Mesenchymal stem cell (in vitro differentiated cells and primary cell): ENCODE results near the gene STS.

Experiments
- DNase-seq: peaks from one replicate; pipeline ENCODE4 v3.0.0-alpha.2; 2013
- H2AFZ ChIP-seq: one replicate; pipeline ENCODE4 v1.6.1; 2013; ENCODE audit warnings: low read depth, mild to moderate bottlenecking, control low read depth, inconsistent platforms, low read length, moderate library complexity
- H2AK5ac ChIP-seq: 2 replicates; pipeline ENCODE4 v1.6.1; 2013; ENCODE audit warnings: low read length, moderate library complexity, mild to moderate bottlenecking, inconsistent platforms; ENCODE audit not compliant: severe bottlenecking
- H2BK120ac ChIP-seq: one replicate; pipeline ENCODE4 v1.6.1; 2013; ENCODE audit warnings: low read depth, mild to moderate bottlenecking, inconsistent platforms, low read length, moderate library complexity
- H2BK12ac ChIP-seq, 2 experiments: one replicate each; pipeline ENCODE4 v1.6.1; 2013; ENCODE audit warnings: inconsistent platforms in 2 of 2, low read length in 2 of 2, mild to moderate bottlenecking in 2 of 2, moderate library complexity in 2 of 2, control low read depth in 1 of 2
- H2BK15ac ChIP-seq: one replicate; pipeline ENCODE4 v1.6.1; 2013; ENCODE audit warnings: mild to moderate bottlenecking, low read depth, inconsistent platforms; ENCODE audit not compliant: poor library complexity, severe bottlenecking
- H2BK5ac ChIP-seq: 2 replicates; pipeline ENCODE4 v1.6.1; 2013; ENCODE audit warnings: low read depth, mild to moderate bottlenecking, low read length, control low read depth, inconsistent platforms; ENCODE audit not compliant: poor library complexity, severe bottlenecking
- H3K14ac ChIP-seq, 2 experiments: one replicate each; pipeline ENCODE4 v1.6.1; 2013; ENCODE audit warnings: inconsistent platforms in 2 of 2, low read length in 2 of 2, control low read depth in 1 of 2, mild to moderate bottlenecking in 1 of 2, moderate library complexity in 1 of 2
- H3K18ac ChIP-seq, 2 experiments: one replicate each; pipeline ENCODE4 v1.6.1; 2013; ENCODE audit warnings: inconsistent platforms in 2 of 2, low read length in 2 of 2, control low read depth in 1 of 2, low read depth in 1 of 2, mild to moderate bottlenecking in 1 of 2
- H3K23ac ChIP-seq, 2 experiments: one replicate each; pipeline ENCODE4 v1.6.1; 2013; ENCODE audit warnings: inconsistent platforms in 2 of 2, low read length in 2 of 2, mild to moderate bottlenecking in 2 of 2, moderate library complexity in 2 of 2, control low read depth in 1 of 2
- H3K27ac ChIP-seq: 2 replicates; pipeline ENCODE4 v1.5.1; 2013; ENCODE audit warnings: mild to moderate bottlenecking, moderate library complexity, low read length, control low read depth, inconsistent platforms; ENCODE audit not compliant: poor library complexity, severe bottlenecking
- H3K27me3 ChIP-seq, 2 experiments: 2 replicates each; pipeline versions ENCODE4 v1.6.1 to v1.7.0; 2013; ENCODE audit warnings: low read length in 2 of 2, mild to moderate bottlenecking in 2 of 2, moderate library complexity in 2 of 2, control low read depth in 1 of 2, inconsistent platforms in 1 of 2; ENCODE audit not compliant: control insufficient read depth in 1 of 2, insufficient read depth in 1 of 2
- H3K36me3 ChIP-seq, 2 experiments: 2 replicates each; pipeline versions ENCODE4 v1.6.1 to v1.7.0; 2013; ENCODE audit warnings: low read length in 2 of 2, control low read depth in 1 of 2, inconsistent platforms in 1 of 2, low read depth in 1 of 2, mild to moderate bottlenecking in 1 of 2; ENCODE audit not compliant: insufficient read depth in 2 of 2, control insufficient read depth in 1 of 2
- H3K4ac ChIP-seq, 2 experiments: one replicate each; pipeline ENCODE4 v1.6.1; 2013; ENCODE audit warnings: inconsistent platforms in 2 of 2, low read length in 2 of 2, mild to moderate bottlenecking in 2 of 2, moderate library complexity in 2 of 2, control low read depth in 1 of 2, low read depth in 1 of 2
- H3K4me1 ChIP-seq: 2 replicates; pipeline ENCODE4 v1.6.1; 2013; ENCODE audit warnings: low read depth, low read length, control low read depth; ENCODE audit not compliant: control insufficient read depth, insufficient read depth
- H3K4me2 ChIP-seq: 2 replicates; pipeline ENCODE4 v1.6.1; 2013; ENCODE audit warnings: low read length, mild to moderate bottlenecking, inconsistent platforms; ENCODE audit not compliant: poor library complexity, severe bottlenecking
- H3K4me3 ChIP-seq, 2 experiments: 2 replicates each; pipeline versions ENCODE4 v1.5.1 to v1.7.0; 2013; ENCODE audit warnings: low read length in 2 of 2, mild to moderate bottlenecking in 2 of 2, control low read depth in 1 of 2, low read depth in 1 of 2; ENCODE audit not compliant: insufficient read depth in 1 of 2
- H3K79me1 ChIP-seq: replicated peaks from 2 replicates; pipeline ENCODE4 v1.6.1; 2013; ENCODE audit warnings: mild to moderate bottlenecking, control low read depth, low read length, inconsistent platforms; ENCODE audit not compliant: poor library complexity, severe bottlenecking
- H3K9ac ChIP-seq: 2 replicates; pipeline ENCODE4 v1.7.0; 2013; ENCODE audit warnings: mild to moderate bottlenecking, low read length, moderate library complexity
- H3K9me3 ChIP-seq: 2 replicates; pipeline ENCODE4 v1.7.0; 2013; ENCODE audit warnings: mild to moderate bottlenecking, low read length; ENCODE audit not compliant: control insufficient read depth
- H4K8ac ChIP-seq: one replicate; pipeline ENCODE4 v1.6.1; 2013; ENCODE audit warnings: inconsistent platforms, mild to moderate bottlenecking, low read length, moderate library complexity
- H4K91ac ChIP-seq: one replicate; pipeline ENCODE4 v1.6.1; 2013; ENCODE audit warnings: mild to moderate bottlenecking, low read length, inconsistent platforms
- WGBS: methylation state at CpG from one replicate; pipeline ENCODE4 v1.1.7; 2013; ENCODE audit warnings: mixed read lengths; 5-methylcytosine and 5-hydroxymethylcytosine counted together

STS gene

DNA sequence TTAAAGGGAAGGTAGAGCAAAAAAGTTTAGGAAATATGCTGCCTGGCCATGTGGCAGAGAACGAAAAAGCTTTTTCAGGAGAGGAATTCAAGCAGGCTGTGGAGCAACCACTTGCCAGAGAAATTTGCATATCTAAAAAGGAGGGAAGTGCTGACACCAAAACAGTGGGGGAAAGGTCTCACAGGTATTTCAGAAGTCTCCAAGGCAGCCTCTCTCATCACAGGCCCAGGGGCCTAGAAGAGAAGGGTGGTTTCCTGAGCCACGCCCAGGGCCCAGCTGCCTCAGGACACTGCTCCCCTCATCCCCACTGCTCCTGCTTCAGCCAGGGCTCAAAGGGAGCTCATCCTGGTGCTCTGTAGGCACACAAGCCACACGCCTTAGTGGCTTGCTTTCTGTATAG, 29.9 kb upstream of the STS start:
- Histone ChIP-seq H3K4ac (no peak overlapping the region), H3K23ac (no peak overlapping the region), H2BK120ac (no peak overlapping the region), H2BK5ac (no peak overlapping the region), H3K4me1 (peaks cover 1% of the 10 kb centered on the region), H2BK12ac (peak overlapping the region in 1 of 2 experiments; percentile 42), H4K8ac (no peak overlapping the region), H2AFZ (no peak overlapping the region), H3K36me3 (no peaks in the 10 kb centered on the region), H3K79me1 (peaks cover 7% of the 10 kb centered on the region), H3K27ac (no peak overlapping the region), H3K4me2 (no peak overlapping the region), H3K4me3 (no peak overlapping the region), H3K14ac (no peak overlapping the region), H3K27me3 (no peaks in the 10 kb centered on the region), H3K18ac (no peak overlapping the region), H2BK15ac (no peak overlapping the region), H3K9me3 (no peaks in the 10 kb centered on the region), H3K9ac (no peak overlapping the region), H4K91ac (no peak overlapping the region), H2AK5ac (no peak overlapping the region)
- DNase-seq: no peak
- WGBS: 88% methylated on average over 3 of the region's 3 CpGs

- Histone ChIP-seq H3K9me3 (no peaks in the 10 kb centered on the region), H3K4ac (peak overlapping the region in 1 of 2 experiments; percentile 51), H2BK12ac (no peak overlapping the region), H4K8ac (no peak overlapping the region), H3K79me1 (peaks cover 2% of the 10 kb centered on the region), H2BK120ac (no peak overlapping the region), H3K23ac (no peak overlapping the region), H3K18ac (peak overlapping the region in 1 of 2 experiments; percentile 24), H2AK5ac (no peak overlapping the region), H3K4me1 (peaks cover 1% of the 10 kb centered on the region), H3K27me3 (no peaks in the 10 kb centered on the region), H3K4me2 (no peak overlapping the region), H3K36me3 (no peaks in the 10 kb centered on the region), H3K27ac (no peak overlapping the region), H2BK15ac (no peak overlapping the region), H2BK5ac (no peak overlapping the region), H4K91ac (no peak overlapping the region), H3K4me3 (no peak overlapping the region), H3K14ac (no peak overlapping the region), H3K9ac (no peak overlapping the region), H2AFZ (no peak overlapping the region)
- DNase-seq: peak; percentile 69
- 44% methylated on average over 2 of the region's 7 CpGs for WGBS
Measured at GRCh38 chrX:7119950-7120877, 27.3 kb upstream of the STS start.

DNA sequence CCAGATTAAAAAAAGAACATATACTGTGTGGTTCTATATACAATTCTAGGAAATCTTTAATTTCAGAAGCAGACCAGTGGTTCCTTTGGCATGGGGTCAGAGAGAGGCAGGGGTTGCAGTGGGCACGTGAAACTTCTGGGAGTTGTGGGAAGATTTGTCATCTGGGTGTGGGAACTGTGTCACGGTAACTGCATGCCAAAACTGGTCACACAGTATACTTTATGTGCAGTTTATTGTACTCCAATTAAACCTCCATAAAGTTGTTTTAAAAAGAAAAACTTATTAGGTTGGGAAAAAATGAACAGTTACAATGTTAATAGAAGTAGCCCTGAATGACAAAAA, 26.7 kb upstream of the STS start:
- Histone ChIP-seq H2BK12ac (no peak overlapping the region), H3K79me1 (peaks cover 4% of the 10 kb centered on the region), H3K14ac (no peak overlapping the region), H3K9me3 (no peaks in the 10 kb centered on the region), H3K9ac (no peak overlapping the region), H3K36me3 (no peaks in the 10 kb centered on the region), H2AFZ (no peak overlapping the region), H2BK120ac (no peak overlapping the region), H3K4me3 (no peak overlapping the region), H3K27me3 (no peaks in the 10 kb centered on the region), H3K4me1 (peaks cover 1% of the 10 kb centered on the region), H3K27ac (no peak overlapping the region), H4K8ac (no peak overlapping the region), H4K91ac (no peak overlapping the region), H3K18ac (no peak overlapping the region), H2AK5ac (no peak overlapping the region), H2BK5ac (no peak overlapping the region), H3K4ac (no peak overlapping the region), H3K23ac (no peak overlapping the region), H3K4me2 (no peak overlapping the region), H2BK15ac (no peak overlapping the region)
- DNase-seq: no peak
- no CpG with 5 or more reads among the region's 2 CpGs for WGBS

DNA sequence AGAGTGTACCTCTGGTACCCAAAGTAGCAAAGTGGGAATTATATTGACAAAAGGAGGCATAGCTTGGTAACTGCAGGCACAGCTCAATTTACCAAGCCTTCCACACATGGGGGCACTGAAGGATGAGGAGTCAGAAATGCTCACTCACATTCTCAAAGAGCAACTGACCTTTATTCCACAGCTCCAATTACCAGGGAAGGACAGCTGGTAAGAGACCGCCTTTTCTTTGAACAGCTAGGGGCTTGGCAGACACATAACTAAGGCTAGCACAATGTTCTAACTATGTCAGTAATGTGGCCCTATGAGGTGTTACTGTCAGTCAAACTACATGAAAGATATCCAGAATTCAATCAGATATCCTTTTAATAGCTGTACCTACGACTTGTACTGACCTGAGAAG, 20.5 kb upstream of the STS start:
- no peak overlapping the region for H2BK5ac ChIP-seq
- no peak overlapping the region for H3K9ac ChIP-seq
- WGBS: no CpG with 5 or more reads among the region's 2 CpGs
- H3K4me1 ChIP-seq: no peaks in the 10 kb centered on the region
- H2AK5ac ChIP-seq: no peak overlapping the region
- H3K36me3 ChIP-seq: peaks cover 0 to 4% of the 10 kb centered on the region in 2 experiments
- H3K23ac ChIP-seq: no peak overlapping the region
- H3K79me1 ChIP-seq: peaks cover 15% of the 10 kb centered on the region
- H2AFZ ChIP-seq: no peak overlapping the region
- no peak overlapping the region for H3K4ac ChIP-seq
- H3K14ac ChIP-seq: no peak overlapping the region
- no peak for DNase-seq
- H3K9me3 ChIP-seq: no peaks in the 10 kb centered on the region
- H3K4me3 ChIP-seq: no peak overlapping the region
- no peak overlapping the region for H4K8ac ChIP-seq
- H2BK12ac ChIP-seq: no peak overlapping the region
- no peaks in the 10 kb centered on the region for H3K27me3 ChIP-seq
- no peak overlapping the region for H2BK120ac ChIP-seq
- no peak overlapping the region for H2BK15ac ChIP-seq
- no peak overlapping the region for H3K18ac ChIP-seq
- H3K27ac ChIP-seq: no peak overlapping the region
- H4K91ac ChIP-seq: no peak overlapping the region
- no peak overlapping the region for H3K4me2 ChIP-seq
